Lung (tissue), 12 donors: ENCODE data around the gene RIMS4. TPM values are rescaled to one million over a fixed set of nuclear protein-coding genes. Genes with fewer than 3 reads are reported as not detected.

ENCODE experiments used
- ATAC-seq: fragments of 200-7000 bp; cut with Tn5 transposase; one replicate; pipeline ENCODE4 v1.9.1; 2020; ENCODE audit warnings: moderate number of reproducible peaks; ENCODE audit not compliant: insufficient read depth, low FRiP score
- DNase-seq, 3 donors: peaks; one replicate each; pipeline ENCODE4 v3.0.0-alpha.2; 2013 to 2017
- H3K27ac ChIP-seq, 2 donors: one replicate each; pipeline ENCODE4 v1.5.1; 2013; ENCODE audit warnings: mild to moderate bottlenecking in 2 of 2, moderate library complexity in 2 of 2, control low read depth in 1 of 2, inconsistent platforms in 1 of 2, low read depth in 1 of 2, low read length in 1 of 2
- H3K27me3 ChIP-seq, 3 donors: one replicate each; pipeline ENCODE4 v1.5.1; 2013; ENCODE audit warnings: low read length in 2 of 3; ENCODE audit not compliant: control insufficient read depth in 3 of 3, insufficient read depth in 3 of 3
- H3K36me3 ChIP-seq, 4 donors: one replicate each; pipeline ENCODE4 v1.5.1; 2013; ENCODE audit warnings: low read length in 4 of 4, mild to moderate bottlenecking in 1 of 4, moderate library complexity in 1 of 4; ENCODE audit not compliant: control insufficient read depth in 4 of 4, insufficient read depth in 4 of 4
- H3K4me1 ChIP-seq, 5 donors: one replicate each; pipeline ENCODE4 v1.5.1; 2013; ENCODE audit warnings: low read length in 5 of 5, mild to moderate bottlenecking in 2 of 5, moderate library complexity in 1 of 5; ENCODE audit not compliant: control insufficient read depth in 5 of 5, insufficient read depth in 5 of 5
- H3K4me3 ChIP-seq: one replicate; pipeline ENCODE4 v1.5.1; 2013; ENCODE audit warnings: mild to moderate bottlenecking, control low read depth, moderate library complexity
- H3K9ac ChIP-seq, 2 donors: one replicate each; pipeline ENCODE4 v1.5.1; 2013; ENCODE audit warnings: low read length in 2 of 2, control low read depth in 1 of 2; ENCODE audit not compliant: insufficient read depth in 1 of 2
- H3K9me3 ChIP-seq, 4 donors: one replicate each; pipeline ENCODE4 v1.5.1; 2013; ENCODE audit warnings: low read length in 3 of 4, mild to moderate bottlenecking in 1 of 4, moderate library complexity in 1 of 4; ENCODE audit not compliant: control insufficient read depth in 4 of 4, insufficient read depth in 3 of 4
- WGBS, 2 donors: extraction: QIAGEN DNeasy Blood & Tissue Kit; methylation state at CpG; one replicate each; pipeline ENCODE4 v1.1.7; 2013; 5-methylcytosine and 5-hydroxymethylcytosine counted together
- polyA plus RNA-seq, 2 donors: library from polyadenylated mRNA; stranded (reverse); fragments of 200-250 nt; gene quantifications; one replicate each; pipeline ENCODE4 v1.2.1, GENCODE V29; 2013
- total RNA-seq, 2 donors: library from RNA; depleted of rRNA in 1 of 2; stranded (reverse); fragments of >200 nt in 1 of 2; gene quantifications; one replicate each; pipeline ENCODE4 v1.2.1, GENCODE V29; 2014 to 2021
- TF ChIP-seq, protein P1 (sequence below): IDR thresholded peaks from 2 replicates; pipeline ENCODE4 v1.5.1; 2012; ENCODE audit warnings: mild to moderate bottlenecking; ENCODE audit errors: control extremely low read depth, extremely low read depth
- donor health status: control.
- donor health status: control.
- donor health status: Bipolar disorder and iron deficiency.
- donor health status: healthy.
- donor health status: DM: yes; HTN: yes; CAD: no.

RIMS4 gene
- total and polyA plus RNA-seq, 4 donors, result 0.43 to 5.6 (median 1.6) TPM

DNA sequence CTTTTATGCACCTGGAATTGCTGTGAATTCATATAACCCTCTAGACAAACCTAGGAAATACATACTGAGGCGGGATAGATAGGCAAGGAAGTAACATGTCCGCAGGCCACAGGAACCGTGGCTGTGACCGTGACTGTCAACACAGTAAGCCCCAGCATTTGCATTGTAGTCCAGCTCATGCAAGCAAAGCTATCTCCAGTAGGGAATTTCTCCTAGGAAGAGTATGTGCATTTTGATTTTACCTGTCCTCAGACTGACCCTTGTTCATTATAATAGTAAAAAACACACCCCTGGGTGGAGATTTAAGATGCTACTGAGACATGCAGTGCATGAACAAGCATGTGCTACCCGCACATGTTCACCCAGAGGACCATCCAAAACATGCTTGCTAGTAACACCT, 30.5 kb upstream of the RIMS4 start:
- Histone ChIP-seq H3K36me3 (no peaks in the 10 kb centered on the region), H3K9me3 (peaks cover 0 to 3% (median 0%) of the 10 kb centered on the region in 4 donors), H3K9ac (no peak overlapping the region), H3K4me1 (peaks cover 0 to 17% (median 5%) of the 10 kb centered on the region in 5 donors), H3K27me3 (peaks cover 0 to 3% (median 0%) of the 10 kb centered on the region in 3 donors), H3K4me3 (no peak overlapping the region), H3K27ac (no peak overlapping the region)
- WGBS, 2 donors, result 85 to 90% methylated on average over 5 of the region's 5 CpGs
- TF ChIP-seq, protein P1, sequence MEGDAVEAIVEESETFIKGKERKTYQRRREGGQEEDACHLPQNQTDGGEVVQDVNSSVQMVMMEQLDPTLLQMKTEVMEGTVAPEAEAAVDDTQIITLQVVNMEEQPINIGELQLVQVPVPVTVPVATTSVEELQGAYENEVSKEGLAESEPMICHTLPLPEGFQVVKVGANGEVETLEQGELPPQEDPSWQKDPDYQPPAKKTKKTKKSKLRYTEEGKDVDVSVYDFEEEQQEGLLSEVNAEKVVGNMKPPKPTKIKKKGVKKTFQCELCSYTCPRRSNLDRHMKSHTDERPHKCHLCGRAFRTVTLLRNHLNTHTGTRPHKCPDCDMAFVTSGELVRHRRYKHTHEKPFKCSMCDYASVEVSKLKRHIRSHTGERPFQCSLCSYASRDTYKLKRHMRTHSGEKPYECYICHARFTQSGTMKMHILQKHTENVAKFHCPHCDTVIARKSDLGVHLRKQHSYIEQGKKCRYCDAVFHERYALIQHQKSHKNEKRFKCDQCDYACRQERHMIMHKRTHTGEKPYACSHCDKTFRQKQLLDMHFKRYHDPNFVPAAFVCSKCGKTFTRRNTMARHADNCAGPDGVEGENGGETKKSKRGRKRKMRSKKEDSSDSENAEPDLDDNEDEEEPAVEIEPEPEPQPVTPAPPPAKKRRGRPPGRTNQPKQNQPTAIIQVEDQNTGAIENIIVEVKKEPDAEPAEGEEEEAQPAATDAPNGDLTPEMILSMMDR, result no peak
- no peak for DNase-seq
- no peak for ATAC-seq

DNA sequence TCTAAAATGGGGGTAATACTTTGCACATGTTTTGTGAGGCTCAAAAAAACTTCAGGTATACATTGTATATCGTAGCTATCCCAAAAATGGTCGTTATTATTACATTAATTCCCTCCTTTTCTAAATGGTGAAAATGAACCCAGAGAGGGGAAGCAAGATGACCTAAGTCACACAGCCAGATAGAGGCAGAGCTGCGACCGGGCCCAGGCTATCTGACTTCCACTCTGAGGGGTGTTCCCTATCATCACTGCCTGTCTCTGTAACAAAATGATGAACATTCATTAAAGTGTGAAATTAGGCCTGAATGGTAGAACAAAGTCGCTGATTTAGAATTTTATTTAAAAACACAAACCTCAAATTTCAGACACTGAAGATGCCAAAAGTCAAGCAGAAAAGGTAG, 29.1 kb upstream of the RIMS4 start:
- Histone ChIP-seq H3K4me1 (peaks cover 0 to 30% (median 11%) of the 10 kb centered on the region in 5 donors), H3K9ac (no peak overlapping the region), H3K36me3 (no peaks in the 10 kb centered on the region), H3K27me3 (peaks cover 0 to 3% (median 0%) of the 10 kb centered on the region in 3 donors), H3K4me3 (no peak overlapping the region), H3K27ac (no peak overlapping the region), H3K9me3 (peaks cover 0 to 3% (median 0%) of the 10 kb centered on the region in 4 donors)
- TF ChIP-seq, protein P1, result no peak
- DNase-seq (no peak), ATAC-seq (no peak)
- WGBS, 2 donors, result 85 to 86% methylated on average over 5 of the region's 5 CpGs

DNA sequence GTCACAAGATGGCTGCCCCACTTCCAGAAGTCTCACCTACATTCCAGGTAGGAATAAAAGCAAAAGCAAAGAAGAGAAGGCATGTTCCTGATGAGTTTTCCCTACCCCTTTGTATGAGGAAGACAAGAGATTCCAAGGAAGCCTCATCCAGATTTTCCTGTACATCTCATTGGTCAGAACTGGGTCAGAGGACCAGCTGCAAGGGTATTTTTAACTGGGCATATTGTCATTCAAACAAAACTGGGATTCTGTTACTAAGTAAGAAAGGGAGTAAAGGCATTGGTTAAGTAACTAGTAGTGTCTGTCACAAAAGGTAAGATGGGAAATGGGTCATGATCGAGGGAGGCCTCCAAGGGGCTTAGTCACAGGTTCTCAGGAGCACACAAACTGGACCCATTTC, 28.2 kb upstream of the RIMS4 start:
- ATAC-seq (no peak), DNase-seq (no peak)
- peaks cover 0 to 3% (median 0%) of the 10 kb centered on the region in 3 donors for H3K27me3 ChIP-seq
- H3K36me3 ChIP-seq, result no peaks in the 10 kb centered on the region
- TF ChIP-seq, protein P1, result no peak
- peaks cover 0 to 31% (median 11%) of the 10 kb centered on the region in 5 donors for H3K4me1 ChIP-seq
- no peak overlapping the region for H3K4me3 ChIP-seq
- peaks cover 0 to 3% (median 0%) of the 10 kb centered on the region in 4 donors for H3K9me3 ChIP-seq
- H3K9ac ChIP-seq, result no peak overlapping the region
- no peak overlapping the region for H3K27ac ChIP-seq
- WGBS, 2 donors, result 94 to 95% methylated on average over 1 of the region's 1 CpG

DNA sequence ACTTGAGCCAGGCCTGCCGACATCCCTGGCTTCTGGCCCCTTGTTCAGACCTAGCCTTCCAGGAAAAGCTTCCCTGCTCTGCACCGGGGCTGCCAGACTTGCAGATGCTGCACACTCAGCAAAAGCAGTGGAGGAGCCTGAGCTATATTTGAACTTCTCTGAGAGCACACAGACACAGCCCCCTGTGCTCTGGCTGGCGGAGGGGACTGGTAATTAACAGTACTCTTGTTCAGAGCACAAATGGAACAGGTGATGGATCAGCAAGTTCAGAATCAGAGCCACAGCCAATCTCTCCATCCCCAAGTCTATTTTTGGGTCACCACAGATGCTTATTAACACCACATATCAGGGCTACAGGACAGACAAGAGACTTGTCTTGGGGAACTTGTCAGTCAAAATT, 27.6 kb upstream of the RIMS4 start:
- Histone ChIP-seq H3K4me3 (no peak overlapping the region), H3K9ac (no peak overlapping the region), H3K27me3 (peaks cover 0 to 3% (median 0%) of the 10 kb centered on the region in 3 donors), H3K27ac (no peak overlapping the region), H3K36me3 (no peaks in the 10 kb centered on the region), H3K9me3 (peaks cover 0 to 3% (median 0%) of the 10 kb centered on the region in 4 donors), H3K4me1 (peaks cover 0 to 31% (median 11%) of the 10 kb centered on the region in 5 donors)
- 60 to 69% methylated on average over 3 of the region's 3 CpGs for WGBS, 2 donors
- DNase-seq, result peak; percentile 38 to 71 (median 55)
- ATAC-seq, result no peak
- TF ChIP-seq, protein P1, result no peak
